ENCODE measurements around the gene KLHDC7A. TPM values are rescaled to one million over a fixed set of nuclear protein-coding genes. Genes with fewer than 3 reads are reported as not detected.

KLHDC7A gene
- total RNA-seq, 2 donors from 2014 or later = 0.34 to 0.36 TPM

- H3K4me1 ChIP-seq (replicated peaks) = no peaks in the 10 kb centered on the region
- WGBS = 58% methylated on average over 7 of the region's 7 CpGs
- TF ChIP-seq POLR2A (IDR thresholded peaks at IDR 0.05) (no peak), CTCF (IDR thresholded peaks at IDR 0.05) (no peak), POLR2AphosphoS5 (IDR thresholded peaks at IDR 0.05) (no peak)
- H3K4me3 ChIP-seq = no peak overlapping the region
- H3K36me3 ChIP-seq = no peaks in the 10 kb centered on the region
- H3K27me3 ChIP-seq (replicated peaks; ENCODE audit: insufficient read depth) = no peaks in the 10 kb centered on the region
- no peak overlapping the region for H3K27ac ChIP-seq
- DNase-seq (ENCODE audit: low spot score) = no peak
- H3K9me3 ChIP-seq = no peaks in the 10 kb centered on the region
- intact Hi-C loops (cut with DNase I) = no loop called here
These were observed 5.5 kb downstream of the KLHDC7A start for GRCh38 chr1:18486195-18486594.

GRCh38 chr1:18489417-18490143 is 8.8 kb downstream of the KLHDC7A start:
- H3K27me3 ChIP-seq (replicated peaks; ENCODE audit: insufficient read depth) = no peaks in the 10 kb centered on the region
- H3K9me3 ChIP-seq = no peaks in the 10 kb centered on the region
- no peaks in the 10 kb centered on the region for H3K36me3 ChIP-seq
- H3K27ac ChIP-seq = no peak overlapping the region
- 97% methylated on average over 2 of the region's 2 CpGs for WGBS
- no peaks in the 10 kb centered on the region for H3K4me1 ChIP-seq (replicated peaks)
- no peak for DNase-seq (ENCODE audit: low spot score)
- H3K4me3 ChIP-seq = no peak overlapping the region
- intact Hi-C loops (cut with DNase I) = no loop called here
- TF ChIP-seq POLR2A (IDR thresholded peaks at IDR 0.05) = no peak
- no peak for TF ChIP-seq CTCF (IDR thresholded peaks at IDR 0.05)
- no peak for TF ChIP-seq POLR2AphosphoS5 (IDR thresholded peaks at IDR 0.05)

GRCh38 chr1:18491168-18491567 is 10.4 kb downstream of the KLHDC7A start:
- Histone ChIP-seq H3K36me3 (no peaks in the 10 kb centered on the region), H3K27me3 (replicated peaks; ENCODE audit: insufficient read depth) (no peaks in the 10 kb centered on the region), H3K27ac (no peak overlapping the region), H3K4me1 (replicated peaks) (no peaks in the 10 kb centered on the region), H3K9me3 (no peaks in the 10 kb centered on the region), H3K4me3 (no peak overlapping the region)
- no peak for DNase-seq (ENCODE audit: low spot score)
- intact Hi-C loops (cut with DNase I) = no loop called here
- 51% methylated on average over 3 of the region's 3 CpGs for WGBS
- no peak for TF ChIP-seq POLR2AphosphoS5 (IDR thresholded peaks at IDR 0.05)
- TF ChIP-seq CTCF (IDR thresholded peaks at IDR 0.05) = no peak
- TF ChIP-seq POLR2A (IDR thresholded peaks at IDR 0.05) = no peak

GRCh38 chr1:18494304-18494703 is 13.6 kb downstream of the KLHDC7A start:
- H3K4me3 ChIP-seq = no peak overlapping the region
- TF ChIP-seq POLR2AphosphoS5 (IDR thresholded peaks at IDR 0.05) (no peak), CTCF (IDR thresholded peaks at IDR 0.05) (no peak), POLR2A (IDR thresholded peaks at IDR 0.05) (no peak)
- no peaks in the 10 kb centered on the region for H3K4me1 ChIP-seq (replicated peaks)
- WGBS = 80% methylated on average over 3 of the region's 3 CpGs
- DNase-seq (ENCODE audit: low spot score) = no peak
- intact Hi-C loops (cut with DNase I) = no loop called here
- no peaks in the 10 kb centered on the region for H3K27me3 ChIP-seq (replicated peaks; ENCODE audit: insufficient read depth)
- H3K36me3 ChIP-seq = no peaks in the 10 kb centered on the region
- no peaks in the 10 kb centered on the region for H3K9me3 ChIP-seq
- no peak overlapping the region for H3K27ac ChIP-seq

- Histone ChIP-seq H3K4me3 (no peak overlapping the region), H3K27me3 (replicated peaks; ENCODE audit: insufficient read depth) (no peaks in the 10 kb centered on the region), H3K9me3 (no peaks in the 10 kb centered on the region), H3K36me3 (no peaks in the 10 kb centered on the region), H3K4me1 (replicated peaks) (no peaks in the 10 kb centered on the region), H3K27ac (no peak overlapping the region)
- 87% methylated on average over 5 of the region's 5 CpGs for WGBS
- intact Hi-C loops (cut with DNase I) = no loop called here
- TF ChIP-seq POLR2A (IDR thresholded peaks at IDR 0.05) (no peak), POLR2AphosphoS5 (IDR thresholded peaks at IDR 0.05) (no peak)
- no peak for DNase-seq (ENCODE audit: low spot score)
These were observed 14.9 kb downstream of the KLHDC7A start for GRCh38 chr1:18495635-18496034.
